Naive thymus-derived CD4-positive, alpha-beta T cell (primary cell): ENCODE data around the gene PCDHGA6. TPM values are rescaled to one million over a fixed set of nuclear protein-coding genes. Genes with fewer than 3 reads are reported as not detected.
"Not testable (repeated sequence)": the region's sequence is repeated elsewhere in the genome, so short reads cannot be mapped to it uniquely, and the experiment has no call there.

Source experiments
- ATAC-seq: fragments of 150-1000 bp; cut with Tn5 transposase; 2 replicates; pipeline ENCODE4 v1.10.0; 2021; ENCODE audit warnings: mild to moderate bottlenecking, moderate library complexity
- CTCF ChIA-PET: fragments of 350-600 bp; sonication (Branson Sonifier 250); formaldehyde crosslinking; loops from one replicate; lab custom pipeline; 2021; ENCODE audit warnings: antibody characterized with exemption; lab: Charles Lee
- POLR2A ChIA-PET: fragments of 350-600 bp; sonication (Branson Sonifier 250); formaldehyde crosslinking; loops from one replicate; lab custom pipeline; 2021; ENCODE audit warnings: antibody characterized with exemption, inconsistent platforms; lab: Charles Lee
- DNase-seq, 9 donors: peaks; one replicate each; pipeline versions ENCODE4 v3.0.0 to v3.0.0-alpha.2; 2020 to 2022; ENCODE audit warnings: mixed read lengths in 1 of 9
- H3K27ac ChIP-seq: one replicate; pipeline ENCODE4 v1.7.0; 2013; ENCODE audit warnings: mild to moderate bottlenecking, low read depth, low read length, moderate library complexity
- H3K27me3 ChIP-seq, 2 donors: one replicate each; pipeline ENCODE4 v1.7.0; 2013; ENCODE audit warnings: low read length in 2 of 2, mild to moderate bottlenecking in 2 of 2, moderate library complexity in 2 of 2; ENCODE audit not compliant: control insufficient read depth in 2 of 2, insufficient read depth in 2 of 2
- H3K36me3 ChIP-seq, 3 experiments: 1 replicate in 2 of 3; 2 replicates in 1 of 3; pipeline ENCODE4 v1.7.0; 2013; ENCODE audit warnings: low read length in 3 of 3, mild to moderate bottlenecking in 3 of 3, moderate library complexity in 1 of 3; ENCODE audit not compliant: insufficient read depth in 3 of 3, control insufficient read depth in 2 of 3
- H3K4me1 ChIP-seq, 2 donors: one replicate each; pipeline ENCODE4 v1.7.0; 2013; ENCODE audit warnings: low read length in 2 of 2, mild to moderate bottlenecking in 2 of 2, moderate library complexity in 1 of 2; ENCODE audit not compliant: control insufficient read depth in 2 of 2, insufficient read depth in 2 of 2
- H3K4me3 ChIP-seq: 2 replicates; pipeline ENCODE4 v1.7.0; 2013; ENCODE audit warnings: mild to moderate bottlenecking, low read length
- H3K9me3 ChIP-seq, 3 experiments: 1 replicate in 2 of 3; 2 replicates in 1 of 3; pipeline ENCODE4 v1.7.0; 2013; ENCODE audit warnings: low read length in 3 of 3; ENCODE audit not compliant: control insufficient read depth in 2 of 3
- H3K27ac Mint-ChIP-seq, 9 donors: one replicate each; pipeline ENCODE4 v1.8.0; 2020 to 2022; ENCODE audit warnings: mixed read lengths in 9 of 9, mild to moderate bottlenecking in 8 of 9, moderate library complexity in 5 of 9, inconsistent platforms in 2 of 9
- H3K27me3 Mint-ChIP-seq, 5 donors: one replicate each; pipeline ENCODE4 v1.8.0; 2021 to 2022; ENCODE audit warnings: mixed read lengths in 5 of 5, mild to moderate bottlenecking in 1 of 5
- H3K36me3 Mint-ChIP-seq, 5 donors: one replicate each; pipeline ENCODE4 v1.8.0; 2020 to 2022; ENCODE audit warnings: mixed read lengths in 5 of 5, mild to moderate bottlenecking in 3 of 5, inconsistent platforms in 1 of 5
- H3K4me1 Mint-ChIP-seq, 7 donors: one replicate each; pipeline ENCODE4 v1.8.0; 2020 to 2022; ENCODE audit warnings: mixed read lengths in 7 of 7, mild to moderate bottlenecking in 3 of 7, inconsistent platforms in 1 of 7
- H3K4me3 Mint-ChIP-seq, 10 donors: one replicate each; pipeline ENCODE4 v1.8.0; 2020 to 2022; ENCODE audit warnings: mild to moderate bottlenecking in 10 of 10, mixed read lengths in 10 of 10, moderate library complexity in 6 of 10, inconsistent platforms in 2 of 10
- H3K9me3 Mint-ChIP-seq, 11 donors: one replicate each; pipeline ENCODE4 v1.8.0; 2020 to 2022; ENCODE audit warnings: mixed read lengths in 11 of 11, mild to moderate bottlenecking in 4 of 11, inconsistent platforms in 1 of 11, moderate library complexity in 1 of 11
- intact Hi-C, 2 donors: fragments of 100-400 bp; cut with micrococcal nuclease; formaldehyde crosslinking; loops; one replicate each; pipeline ENCODE4 v1.15.1; 2023
- polyA plus RNA-seq, 2 donors: library from polyadenylated mRNA; unstranded; fragments of 300-500 nt; fragmentation: Illumina TruSeq; gene quantifications; one replicate each; pipeline ENCODE4 v1.2.3, GENCODE V29; 2021
- total RNA-seq, 6 experiments: library from RNA in 5 of 6; stranded (reverse) in 5 of 6; gene quantifications; 1 replicate in 5 of 6; 2 replicates in 1 of 6; pipeline ENCODE4 v1.2.3 and lab custom pipeline; 2021 to 2026

The PCDHGA6 gene
- total and polyA plus RNA-seq, 7 experiments from 2014 or later, result 0.24 to 0.70 (median 0.35) TPM; not detected in 2

GRCh38 chr5:141346017-141346416 lies 27.7 kb upstream of the PCDHGA6 start:
- H3K4me3 Mint-ChIP-seq, H3K4me3 ChIP-seq, DNase-seq, H3K4me1 ChIP-seq, POLR2A ChIA-PET, H3K27ac ChIP-seq, H3K4me1 Mint-ChIP-seq, intact Hi-C loops, CTCF ChIA-PET, ATAC-seq, H3K27ac Mint-ChIP-seq, H3K36me3 ChIP-seq: not testable (repeated sequence)
- peaks cover 3 to 12% of the 10 kb centered on the region in 2 donors for H3K27me3 ChIP-seq
- peaks cover 0 to 27% (median 0%) of the 10 kb centered on the region in 3 experiments for H3K9me3 ChIP-seq
- H3K9me3 Mint-ChIP-seq, result peaks cover 8 to 94% (median 58%) of the 10 kb centered on the region in 11 donors
- H3K36me3 Mint-ChIP-seq, result peaks cover 0 to 50% (median 7%) of the 10 kb centered on the region in 5 donors
- H3K27me3 Mint-ChIP-seq, result peaks cover 18 to 91% (median 87%) of the 10 kb centered on the region in 5 donors

DNA sequence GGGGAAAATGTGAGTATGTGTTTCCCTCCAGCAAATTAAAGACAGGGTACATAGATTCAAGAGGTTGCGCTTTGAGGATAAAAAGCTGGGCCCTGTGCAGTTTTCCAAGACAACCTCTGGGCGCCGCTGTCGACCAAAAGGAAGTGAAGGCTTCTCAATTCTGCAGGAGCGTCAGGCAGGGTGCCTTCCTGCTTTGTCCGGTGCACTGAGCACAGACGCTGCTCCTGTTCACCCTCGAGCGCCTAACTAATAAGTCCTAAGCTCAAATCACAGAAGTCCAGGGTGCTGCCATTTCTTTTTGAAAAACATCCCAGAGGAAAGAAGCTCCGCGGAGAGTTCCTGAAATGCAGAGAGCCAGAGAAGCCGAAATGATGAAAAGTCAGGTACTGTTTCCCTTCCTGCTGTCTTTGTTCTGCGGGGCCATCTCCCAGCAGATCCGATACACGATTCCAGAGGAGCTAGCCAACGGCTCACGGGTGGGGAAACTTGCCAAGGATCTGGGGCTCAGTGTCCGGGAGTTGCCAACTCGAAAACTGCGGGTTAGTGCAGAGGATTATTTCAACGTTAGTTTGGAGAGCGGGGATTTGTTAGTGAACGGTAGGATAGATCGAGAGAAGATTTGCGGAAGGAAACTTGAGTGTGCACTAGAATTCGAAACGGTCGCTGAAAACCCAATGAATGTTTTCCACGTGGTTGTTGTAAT lies 23.6 kb upstream of the PCDHGA6 start, which contains the start of gene PCDHGB1:
TSS of gene PCDHGB1 (plus strand) at position 183 of the 703 bp plus-strand sequence. CDS start at position 345, 162 bp downstream.
- H3K27me3 ChIP-seq, result peaks cover 3 to 5% of the 10 kb centered on the region in 2 donors
- no peaks in the 10 kb centered on the region for H3K4me1 ChIP-seq
- no peak within 1 kb of the TSS for H3K4me3 ChIP-seq
- intact Hi-C loops, result no loop called here
- peaks cover 23 to 86% (median 83%) of the 10 kb centered on the region in 5 donors for H3K27me3 Mint-ChIP-seq
- no peaks in the 10 kb centered on the region for H3K36me3 ChIP-seq
- peak in 2 of 9 donors; percentile 18 to 28 for DNase-seq
- H3K4me3 Mint-ChIP-seq, result peak within 1 kb of the TSS in 6 of 10 donors; percentile 2 to 79 (median 59)
- ChIA-PET POLR2A (no interaction called here), CTCF (no interaction called here)
- H3K9me3 ChIP-seq, result peaks cover 0 to 36% (median 0%) of the 10 kb centered on the region in 3 experiments
- peak within 1 kb of the TSS in 1 of 9 donors; percentile 42 for H3K27ac Mint-ChIP-seq
- peaks cover 0 to 3% (median 0%) of the 10 kb centered on the region in 7 donors for H3K4me1 Mint-ChIP-seq
- H3K9me3 Mint-ChIP-seq, result peaks cover 7 to 90% (median 48%) of the 10 kb centered on the region in 11 donors
- ATAC-seq, result peak; percentile 47
- H3K27ac ChIP-seq, result no peak within 1 kb of the TSS
- H3K36me3 Mint-ChIP-seq, result peaks cover 0 to 41% (median 7%) of the 10 kb centered on the region in 5 donors

- Mint-ChIP-seq H3K36me3 (peaks cover 0 to 36% (median 5%) of the 10 kb centered on the region in 5 donors), H3K27me3 (peaks cover 28 to 91% (median 86%) of the 10 kb centered on the region in 5 donors), H3K9me3 (peaks cover 6 to 93% (median 51%) of the 10 kb centered on the region in 11 donors), H3K27ac (no peak overlapping the region), H3K4me3 (no peak overlapping the region), H3K4me1 (peaks cover 0 to 3% (median 0%) of the 10 kb centered on the region in 7 donors)
- peaks cover 0 to 46% (median 0%) of the 10 kb centered on the region in 3 experiments for H3K9me3 ChIP-seq
- peaks cover 3 to 5% of the 10 kb centered on the region in 2 donors for H3K27me3 ChIP-seq
- H3K36me3 ChIP-seq, result no peaks in the 10 kb centered on the region
- ATAC-seq (no peak), DNase-seq (no peak)
- no peaks in the 10 kb centered on the region for H3K4me1 ChIP-seq
- POLR2A ChIA-PET, result no interaction called here
- intact Hi-C loops, result no loop called here
- CTCF ChIA-PET, result no interaction called here
- no peak overlapping the region for H3K27ac ChIP-seq
- H3K4me3 ChIP-seq, result no peak overlapping the region
These were observed 22.1 kb upstream of the PCDHGA6 start for GRCh38 chr5:141351591-141351990.

GRCh38 chr5:141354900-141355469 lies 18.7 kb upstream of the PCDHGA6 start, which contains the start of gene PCDHGA4:
TSS of gene PCDHGA4 (plus strand) at chr5:141355021. CDS start at chr5:141355108, 87 bp downstream.
- Mint-ChIP-seq H3K4me1 (peaks cover 0 to 5% (median under 1%) of the 10 kb centered on the region in 7 donors), H3K9me3 (peaks cover 8 to 91% (median 48%) of the 10 kb centered on the region in 11 donors), H3K27me3 (peaks cover 28 to 90% (median 81%) of the 10 kb centered on the region in 5 donors), H3K27ac (no peak within 1 kb of the TSS), H3K4me3 (peak within 1 kb of the TSS in 5 of 10 donors; percentile 27 to 55 (median 35)), H3K36me3 (peaks cover 0 to 38% (median 6%) of the 10 kb centered on the region in 5 donors)
- Histone ChIP-seq H3K27ac (no peak within 1 kb of the TSS), H3K9me3 (peaks cover 0 to 52% (median 0%) of the 10 kb centered on the region in 3 experiments), H3K4me1 (no peaks in the 10 kb centered on the region), H3K36me3 (no peaks in the 10 kb centered on the region), H3K27me3 (peaks cover 0 to 5% of the 10 kb centered on the region in 2 donors), H3K4me3 (no peak within 1 kb of the TSS)
- POLR2A ChIA-PET, result no interaction called here
- intact Hi-C loops, result loop anchor here in 1 of 2 donors (5.0 kb wide), 1 partner anchor 157 kb away; no protein-coding TSS in a partner anchor
- CTCF ChIA-PET, result no interaction called here
- DNase-seq (no peak), ATAC-seq (no peak)

DNA sequence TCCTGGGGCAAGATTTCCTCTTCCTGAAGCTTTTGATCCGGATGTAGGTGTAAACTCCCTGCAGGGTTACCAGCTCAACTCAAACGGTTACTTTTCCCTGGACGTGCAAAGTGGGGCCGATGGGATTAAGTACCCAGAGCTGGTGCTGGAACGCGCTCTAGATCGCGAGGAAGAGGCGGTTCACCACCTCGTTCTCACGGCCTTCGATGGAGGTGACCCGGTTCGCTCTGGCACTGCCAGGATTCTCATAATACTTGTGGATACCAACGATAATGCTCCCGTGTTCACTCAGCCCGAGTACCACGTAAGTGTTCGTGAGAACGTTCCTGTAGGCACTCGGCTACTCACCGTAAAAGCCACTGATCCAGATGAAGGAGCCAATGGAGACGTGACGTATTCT lies 18.1 kb upstream of the PCDHGA6 start:
- POLR2A ChIA-PET, result interaction anchor here (1.2 kb wide), 1 partner anchor 35 kb away, joined by 5 read pairs; the partner anchor contains the start of gene TAF7
- peaks cover 0 to 33% (median 6%) of the 10 kb centered on the region in 5 donors for H3K36me3 Mint-ChIP-seq
- H3K4me1 Mint-ChIP-seq, result peaks cover 0 to 5% (median 2%) of the 10 kb centered on the region in 7 donors
- intact Hi-C loops, result loop anchor here in 1 of 2 donors (5.0 kb wide), 1 partner anchor 157 kb away; no protein-coding TSS in a partner anchor
- H3K27me3 Mint-ChIP-seq, result peaks cover 26 to 90% (median 81%) of the 10 kb centered on the region in 5 donors
- H3K27me3 ChIP-seq, result peaks cover 0 to 6% of the 10 kb centered on the region in 2 donors
- no peak overlapping the region for H3K27ac ChIP-seq
- peaks cover 8 to 91% (median 49%) of the 10 kb centered on the region in 11 donors for H3K9me3 Mint-ChIP-seq
- no peaks in the 10 kb centered on the region for H3K4me1 ChIP-seq
- H3K36me3 ChIP-seq, result no peaks in the 10 kb centered on the region
- CTCF ChIA-PET, result no interaction called here
- no peak for ATAC-seq
- no peak for DNase-seq
- H3K4me3 ChIP-seq, result no peak overlapping the region
- peak overlapping the region in 1 of 10 donors; percentile 34 for H3K4me3 Mint-ChIP-seq
- H3K9me3 ChIP-seq, result peaks cover 0 to 52% (median 0%) of the 10 kb centered on the region in 3 experiments
- no peak overlapping the region for H3K27ac Mint-ChIP-seq

- Mint-ChIP-seq H3K9me3 (peaks cover 8 to 91% (median 49%) of the 10 kb centered on the region in 11 donors), H3K4me1 (peaks cover 0 to 5% (median 2%) of the 10 kb centered on the region in 7 donors), H3K4me3 (peak overlapping the region in 2 of 10 donors; percentile 27 to 53), H3K36me3 (peaks cover 0 to 31% (median 11%) of the 10 kb centered on the region in 5 donors), H3K27ac (no peak overlapping the region), H3K27me3 (peaks cover 31 to 90% (median 81%) of the 10 kb centered on the region in 5 donors)
- Histone ChIP-seq H3K27ac (no peak overlapping the region), H3K27me3 (peaks cover 0 to 7% of the 10 kb centered on the region in 2 donors), H3K4me3 (no peak overlapping the region), H3K36me3 (no peaks in the 10 kb centered on the region), H3K4me1 (no peaks in the 10 kb centered on the region), H3K9me3 (peaks cover 0 to 52% (median 0%) of the 10 kb centered on the region in 3 experiments)
- POLR2A ChIA-PET, result interaction anchor here (1.2 kb wide), 1 partner anchor 36 kb away, joined by 5 read pairs; the partner anchor contains the start of gene TAF7
- ATAC-seq (no peak), DNase-seq (no peak)
- intact Hi-C loops, result loop anchor here in 1 of 2 donors (5.0 kb wide), 1 partner anchor 156 kb away; no protein-coding TSS in a partner anchor
- CTCF ChIA-PET, result no interaction called here
These were observed 17.6 kb upstream of the PCDHGA6 start for GRCh38 chr5:141356133-141356532.
